HepG2 (cell line): ENCODE measurements around the gene ABCB8. TPM values are rescaled to one million over a fixed set of nuclear protein-coding genes. Genes with fewer than 3 reads are reported as not detected.
A peak's percentile ranks its signal among the peaks of the same experiment; 100 is the strongest.

Source experiments
- ATAC-seq: fragments of 200-7000 bp; cut with Tn5 transposase; 3 replicates; pipeline ENCODE4 v1.9.1; 2020; ENCODE audit warnings: mild to moderate bottlenecking, moderate library complexity
- BruUV-seq: library from RNA; stranded (reverse); fragments of 400-500 nt; replicated peaks from 2 replicates; lab custom pipeline; 2021; lab: Mats Ljungman, UMichigan
- CTCF ChIA-PET: fragments of 300-600 bp; formaldehyde crosslinking; extraction: SDS; loops from one replicate; lab custom pipeline; 2021; ENCODE audit warnings: low total read pairs, inconsistent platforms, low intra/inter-chr PET ratio; lab: Yijun Ruan, JAX
- POLR2A ChIA-PET: fragments of 350-600 bp; sonication (Branson Sonifier 250); formaldehyde crosslinking; loops from one replicate; lab custom pipeline; 2020; ENCODE audit warnings: antibody characterized with exemption, inconsistent platforms; lab: Yijun Ruan, JAX
- DNase-seq: peaks from one replicate; pipeline ENCODE4 v3.0.0-alpha.2; 2015; ENCODE audit warnings: low spot score
- FAIRE-seq: peaks from 3 replicates; lab custom pipeline; 2011; peaks lifted over from hg19 to GRCh38; lab: Jason Lieb, UNC
- H2AFZ ChIP-seq: one replicate; pipeline ENCODE4 v1.6.1; 2011; ENCODE audit warnings: low read length, inconsistent platforms
- H3K27ac ChIP-seq: fragments of 300-600 bp; 3 replicates; pipeline ENCODE4 v1.8.0; 2011; ENCODE audit warnings: mixed run types, mild to moderate bottlenecking, mixed read lengths, low read length, inconsistent platforms; ENCODE audit not compliant: insufficient read depth; ENCODE audit errors: extremely low read length
- H3K27me3 ChIP-seq, 2 experiments: fragments of 200-600 bp in 1 of 2; 2 replicates in 1 of 2; 3 replicates in 1 of 2; pipeline versions ENCODE4 v1.6.0 to v1.8.0; 2011; ENCODE audit warnings: low read length in 2 of 2, mild to moderate bottlenecking in 2 of 2, moderate library complexity in 2 of 2, inconsistent platforms in 1 of 2; ENCODE audit not compliant: insufficient read depth in 2 of 2, control insufficient read depth in 1 of 2
- H3K36me3 ChIP-seq, 2 experiments: fragments of 200-600 bp in 1 of 2; replicated peaks in 1 of 2; 2 replicates in 1 of 2; 3 replicates in 1 of 2; pipeline versions ENCODE4 v1.5.1 to v1.8.0; 2011; ENCODE audit warnings: low read length in 2 of 2, inconsistent platforms in 1 of 2; ENCODE audit not compliant: insufficient read depth in 2 of 2, control insufficient read depth in 1 of 2
- H3K4me1 ChIP-seq: 2 replicates; pipeline ENCODE4 v1.5.1; 2012; ENCODE audit warnings: low read length, inconsistent platforms; ENCODE audit not compliant: insufficient read depth
- H3K4me2 ChIP-seq: 2 replicates; pipeline ENCODE4 v1.6.0; 2011; ENCODE audit warnings: low read depth, low read length, inconsistent platforms
- H3K4me3 ChIP-seq, 3 experiments: fragments of 200-600 bp in 1 of 3; sonication (generic), shearing (Covaris generic) in 1 of 3; replicated peaks in 1 of 3; 2 replicates each; pipeline ENCODE4 v1.5.1; 2011 to 2016; ENCODE audit warnings: low read length in 3 of 3, inconsistent platforms in 2 of 3, low read depth in 2 of 3, mild to moderate bottlenecking in 2 of 3, control low read depth in 1 of 3, mixed read lengths in 1 of 3; ENCODE audit not compliant: insufficient read depth in 1 of 3
- H3K79me2 ChIP-seq: one replicate; pipeline ENCODE4 v1.6.1; 2011; ENCODE audit warnings: low read length, inconsistent platforms; ENCODE audit not compliant: insufficient read depth
- H3K9ac ChIP-seq: 2 replicates; pipeline ENCODE4 v1.6.0; 2011; ENCODE audit warnings: mild to moderate bottlenecking, low read depth, low read length, inconsistent platforms; ENCODE audit not compliant: insufficient read depth
- H3K9me3 ChIP-seq: 2 replicates; pipeline ENCODE4 v1.5.1; 2012; ENCODE audit warnings: mild to moderate bottlenecking, low read length
- H4K20me1 ChIP-seq: 2 replicates; pipeline ENCODE4 v1.6.0; 2011; ENCODE audit warnings: inconsistent platforms, mild to moderate bottlenecking, low read length, moderate library complexity; ENCODE audit not compliant: insufficient read depth
- AGO1 ChIP-seq: fragments of 200-400 bp; formaldehyde crosslinking; IDR thresholded peaks from 2 replicates; pipeline ENCODE4 v1.6.1; 2017; ENCODE audit warnings: mild to moderate bottlenecking, low read depth, low read length, moderate library complexity; ENCODE audit not compliant: poor library complexity, severe bottlenecking
- BHLHE40 ChIP-seq: IDR thresholded peaks from 2 replicates; pipeline ENCODE4 v1.6.1; 2011; ENCODE audit warnings: low read length, improper control_type of control experiment
- KDM2A ChIP-seq: sonication (generic); formaldehyde crosslinking; IDR thresholded peaks from 2 replicates; pipeline ENCODE4 v1.4.0; 2020; ENCODE audit warnings: low read depth, missing genetic modification reagents, borderline replicate concordance
- POLR2G ChIP-seq: fragments of 200-400 bp; formaldehyde crosslinking; IDR thresholded peaks from 2 replicates; pipeline ENCODE4 v1.6.1; 2018; ENCODE audit warnings: mild to moderate bottlenecking, low read depth, low read length, moderate library complexity
- RBM22 ChIP-seq: fragments of 200-400 bp; formaldehyde crosslinking; optimal IDR thresholded peaks from 2 replicates; pipeline ENCODE3; 2017; ENCODE audit warnings: mild to moderate bottlenecking, low read length, moderate library complexity
- REPIN1 ChIP-seq: sonication (generic); formaldehyde crosslinking; IDR thresholded peaks from 2 replicates; pipeline ENCODE4 v1.8.0; 2022; ENCODE audit warnings: missing genetic modification reagents, low read depth, mild to moderate bottlenecking, borderline replicate concordance
- SETDB1 ChIP-seq: sonication (generic); formaldehyde crosslinking; IDR thresholded peaks from 2 replicates; pipeline ENCODE4 v1.5.1; 2020; ENCODE audit warnings: missing genetic modification reagents, mild to moderate bottlenecking, borderline replicate concordance
- TAF1 ChIP-seq: sonication (generic); formaldehyde crosslinking; IDR thresholded peaks from 2 replicates; pipeline ENCODE4 v1.4.0; 2020; ENCODE audit warnings: missing genetic modification reagents
- ZFP82 ChIP-seq: sonication (generic); formaldehyde crosslinking; IDR thresholded peaks from 2 replicates; pipeline ENCODE4 v1.5.1; 2020; ENCODE audit warnings: mild to moderate bottlenecking, missing genetic modification reagents, borderline replicate concordance
- ZNF430 ChIP-seq: sonication (generic); formaldehyde crosslinking; IDR thresholded peaks from 2 replicates; pipeline ENCODE4 v1.9.0; 2021; ENCODE audit warnings: mild to moderate bottlenecking, missing genetic modification reagents
- WGBS: methylation state at CpG from one replicate; pipeline ENCODE4 v1.1.6; 2017; ENCODE audit warnings: low lambda C conversion rate; 5-methylcytosine and 5-hydroxymethylcytosine counted together
- in situ Hi-C: cut with HindIII; loops from 2 replicates; pipeline ENCODE4 v1.10.0; 2017; ENCODE audit warnings: low pct_unique_long_range_greater_than_20kb; ENCODE audit not compliant: extremely low pct_ligation_motif_present
- intact Hi-C: fragments of 100-400 bp; cut with micrococcal nuclease; formaldehyde crosslinking; loops from one replicate; pipeline ENCODE4 v1.10.0; 2022; ENCODE audit not compliant: unreplicated experiment
- polyA plus RNA-seq, 8 experiments: library from polyadenylated mRNA; depleted of rRNA in 3 of 8; stranded (reverse) in 7 of 8; unstranded in 1 of 8; fragments of >200 nt; fragmentation: Illumina TruSeq in 4 of 8; extraction: Trizol in 4 of 8; gene quantifications; 2 replicates each; pipeline versions ENCODE4 v1.2.1 to v1.2.3, GENCODE V29; 2011 to 2016; ENCODE audit warnings: low read depth in 4 of 8, missing spikeins in 1 of 8, mixed read lengths in 1 of 8; ENCODE audit not compliant: insufficient read depth in 1 of 8
- total RNA-seq, 5 experiments: library from RNA; depleted of rRNA; stranded (reverse); fragments of >200 nt; fragmentation: Illumina TruSeq; extraction: Trizol; gene quantifications; 2 replicates each; pipeline ENCODE4 v1.2.3, GENCODE V29; 2016; ENCODE audit warnings: low read depth in 1 of 5
- TF ChIP-seq, protein P1 (sequence below): sonication (generic); formaldehyde crosslinking; IDR thresholded peaks from 2 replicates; pipeline ENCODE4 v1.4.0; 2020; ENCODE audit warnings: missing genetic modification reagents, low read depth, mild to moderate bottlenecking, borderline replicate concordance
- TF ChIP-seq, protein P2 (sequence below): sonication (generic); formaldehyde crosslinking; IDR thresholded peaks from 2 replicates; pipeline ENCODE4 v1.4.0; 2020; ENCODE audit warnings: missing genetic modification reagents
- TF ChIP-seq, protein P3 (sequence below): sonication (generic); formaldehyde crosslinking; IDR thresholded peaks from 2 replicates; pipeline ENCODE4 v1.9.0; 2021; ENCODE audit warnings: missing genetic modification reagents, mild to moderate bottlenecking, borderline replicate concordance
- TF ChIP-seq, protein P4 (sequence below): sonication (generic); formaldehyde crosslinking; IDR thresholded peaks from 2 replicates; pipeline ENCODE4 v1.4.0; 2020; ENCODE audit warnings: missing genetic modification reagents

ABCB8 gene
- total and polyA plus RNA-seq, 2 of the 13 experiments (the other 11 are each of a cell fraction or from before 2014, with no cell fraction given) = 6.6 to 16.7 TPM

DNA sequence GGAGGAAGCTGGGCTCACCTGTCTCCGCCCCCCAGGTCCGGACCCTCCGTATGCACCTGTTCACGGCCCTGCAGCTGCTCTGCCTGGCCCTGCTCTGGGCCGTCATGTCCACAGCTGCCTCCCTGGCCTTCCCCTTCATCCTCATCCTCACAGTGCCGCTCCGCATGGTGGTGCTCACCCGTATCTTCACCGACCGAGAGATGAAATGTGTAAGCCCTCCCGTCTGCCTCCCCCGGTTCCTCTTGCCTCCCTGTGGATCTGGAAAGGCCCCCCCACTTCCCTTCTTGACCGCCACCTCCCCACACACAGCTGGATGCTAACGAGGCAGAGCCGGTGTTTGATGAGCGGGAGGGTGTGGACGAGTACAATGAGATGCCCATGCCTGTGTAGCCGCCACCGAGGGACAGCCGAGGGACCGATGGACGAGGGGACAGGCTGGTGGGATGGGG, 47.8 kb downstream of the ABCB8 start:
- ChIA-PET CTCF (no interaction called here), POLR2A (interaction anchor here (1.2 to 5.4 kb wide), 5 partner anchors 8 to 48 kb away, joined by 3 to 60 read pairs (median 5); partner anchors contain the start of genes ABCB8 and SLC4A2)
- FAIRE-seq (no peak), ATAC-seq (no peak), DNase-seq (no peak)
- TSS peak; percentile 19 for BruUV-seq
- Histone ChIP-seq H3K4me3 (no peak overlapping the region), H2AFZ (no peak overlapping the region), H3K27ac (no peak overlapping the region), H3K4me1 (peaks cover 11% of the 10 kb centered on the region), H3K9me3 (no peaks in the 10 kb centered on the region), H3K79me2 (peaks cover 18% of the 10 kb centered on the region), H3K4me2 (no peak overlapping the region), H4K20me1 (no peaks in the 10 kb centered on the region), H3K36me3 (peaks cover 13 to 37% of the 10 kb centered on the region in 2 experiments), H3K9ac (no peak overlapping the region), H3K27me3 (no peaks in the 10 kb centered on the region; a peak in 1 of 5 replicates)
- in situ Hi-C loops (no loop called here), intact Hi-C loops (no loop called here)
- 93% methylated on average over 22 of the region's 22 CpGs for WGBS
- TF ChIP-seq KDM2A (CRISPR knock-in tag) (0 out of 2 replicates have a peak, but pooled peaks have one; percentile 40), AGO1 (peak; percentile 38), SETDB1 (CRISPR knock-in tag) (no peak), RBM22 (peak; percentile 11), REPIN1 (CRISPR knock-in tag) (no peak), POLR2G (peak; percentile 53), TAF1 (no peak), ZNF430 (CRISPR knock-in tag) (no peak), BHLHE40 (no peak), ZFP82 (no peak)
- TF ChIP-seq, protein P1, sequence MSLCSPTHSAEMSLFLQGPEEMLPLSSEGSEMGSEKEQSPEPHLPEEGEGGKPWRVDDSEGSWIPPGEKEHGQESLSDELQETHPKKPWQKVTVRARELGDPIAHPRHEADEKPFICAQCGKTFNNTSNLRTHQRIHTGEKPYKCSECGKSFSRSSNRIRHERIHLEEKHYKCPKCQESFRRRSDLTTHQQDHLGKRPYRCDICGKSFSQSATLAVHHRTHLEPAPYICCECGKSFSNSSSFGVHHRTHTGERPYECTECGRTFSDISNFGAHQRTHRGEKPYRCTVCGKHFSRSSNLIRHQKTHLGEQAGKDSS = no peak
- TF ChIP-seq, protein P2, sequence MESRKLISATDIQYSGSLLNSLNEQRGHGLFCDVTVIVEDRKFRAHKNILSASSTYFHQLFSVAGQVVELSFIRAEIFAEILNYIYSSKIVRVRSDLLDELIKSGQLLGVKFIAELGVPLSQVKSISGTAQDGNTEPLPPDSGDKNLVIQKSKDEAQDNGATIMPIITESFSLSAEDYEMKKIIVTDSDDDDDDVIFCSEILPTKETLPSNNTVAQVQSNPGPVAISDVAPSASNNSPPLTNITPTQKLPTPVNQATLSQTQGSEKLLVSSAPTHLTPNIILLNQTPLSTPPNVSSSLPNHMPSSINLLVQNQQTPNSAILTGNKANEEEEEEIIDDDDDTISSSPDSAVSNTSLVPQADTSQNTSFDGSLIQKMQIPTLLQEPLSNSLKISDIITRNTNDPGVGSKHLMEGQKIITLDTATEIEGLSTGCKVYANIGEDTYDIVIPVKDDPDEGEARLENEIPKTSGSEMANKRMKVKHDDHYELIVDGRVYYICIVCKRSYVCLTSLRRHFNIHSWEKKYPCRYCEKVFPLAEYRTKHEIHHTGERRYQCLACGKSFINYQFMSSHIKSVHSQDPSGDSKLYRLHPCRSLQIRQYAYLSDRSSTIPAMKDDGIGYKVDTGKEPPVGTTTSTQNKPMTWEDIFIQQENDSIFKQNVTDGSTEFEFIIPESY (CRISPR knock-in tag) = no peak
- TF ChIP-seq, protein P3, sequence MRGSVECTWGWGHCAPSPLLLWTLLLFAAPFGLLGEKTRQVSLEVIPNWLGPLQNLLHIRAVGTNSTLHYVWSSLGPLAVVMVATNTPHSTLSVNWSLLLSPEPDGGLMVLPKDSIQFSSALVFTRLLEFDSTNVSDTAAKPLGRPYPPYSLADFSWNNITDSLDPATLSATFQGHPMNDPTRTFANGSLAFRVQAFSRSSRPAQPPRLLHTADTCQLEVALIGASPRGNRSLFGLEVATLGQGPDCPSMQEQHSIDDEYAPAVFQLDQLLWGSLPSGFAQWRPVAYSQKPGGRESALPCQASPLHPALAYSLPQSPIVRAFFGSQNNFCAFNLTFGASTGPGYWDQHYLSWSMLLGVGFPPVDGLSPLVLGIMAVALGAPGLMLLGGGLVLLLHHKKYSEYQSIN (CRISPR knock-in tag) = no peak
- TF ChIP-seq, protein P4, sequence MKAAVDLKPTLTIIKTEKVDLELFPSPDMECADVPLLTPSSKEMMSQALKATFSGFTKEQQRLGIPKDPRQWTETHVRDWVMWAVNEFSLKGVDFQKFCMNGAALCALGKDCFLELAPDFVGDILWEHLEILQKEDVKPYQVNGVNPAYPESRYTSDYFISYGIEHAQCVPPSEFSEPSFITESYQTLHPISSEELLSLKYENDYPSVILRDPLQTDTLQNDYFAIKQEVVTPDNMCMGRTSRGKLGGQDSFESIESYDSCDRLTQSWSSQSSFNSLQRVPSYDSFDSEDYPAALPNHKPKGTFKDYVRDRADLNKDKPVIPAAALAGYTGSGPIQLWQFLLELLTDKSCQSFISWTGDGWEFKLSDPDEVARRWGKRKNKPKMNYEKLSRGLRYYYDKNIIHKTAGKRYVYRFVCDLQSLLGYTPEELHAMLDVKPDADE (CRISPR knock-in tag) = no peak
